ENCODE data around the gene CDC25B.

DNA sequence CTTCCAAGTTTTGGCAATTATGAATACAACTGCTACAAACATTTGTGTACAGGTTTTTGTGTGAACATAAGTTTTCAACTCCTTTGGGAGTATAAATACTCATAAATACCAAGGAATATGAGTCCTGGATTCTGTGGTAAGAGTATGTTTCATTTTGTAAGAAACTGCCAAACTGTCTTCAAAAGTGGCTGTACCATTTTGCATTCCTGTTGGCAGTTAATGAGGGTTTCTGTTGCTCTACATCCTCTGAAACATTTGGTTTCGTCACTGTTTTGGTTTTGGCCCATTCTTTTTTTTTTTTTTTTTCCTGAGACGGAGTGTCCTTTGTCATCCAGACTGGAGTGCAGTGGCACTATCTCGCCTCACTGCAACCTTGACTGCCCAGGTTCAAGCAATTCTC, 32.7 kb downstream of the CDC25B start:
- no peak for TF ChIP-seq TAF1 (IDR thresholded peaks at IDR 0.05; ENCODE audit: borderline replicate concordance, insufficient read depth, low read length)
- no peak for TF ChIP-seq POLR2AphosphoS5 (IDR thresholded peaks at IDR 0.05; ENCODE audit: low read depth, low read length)
- TF ChIP-seq, protein P1, sequence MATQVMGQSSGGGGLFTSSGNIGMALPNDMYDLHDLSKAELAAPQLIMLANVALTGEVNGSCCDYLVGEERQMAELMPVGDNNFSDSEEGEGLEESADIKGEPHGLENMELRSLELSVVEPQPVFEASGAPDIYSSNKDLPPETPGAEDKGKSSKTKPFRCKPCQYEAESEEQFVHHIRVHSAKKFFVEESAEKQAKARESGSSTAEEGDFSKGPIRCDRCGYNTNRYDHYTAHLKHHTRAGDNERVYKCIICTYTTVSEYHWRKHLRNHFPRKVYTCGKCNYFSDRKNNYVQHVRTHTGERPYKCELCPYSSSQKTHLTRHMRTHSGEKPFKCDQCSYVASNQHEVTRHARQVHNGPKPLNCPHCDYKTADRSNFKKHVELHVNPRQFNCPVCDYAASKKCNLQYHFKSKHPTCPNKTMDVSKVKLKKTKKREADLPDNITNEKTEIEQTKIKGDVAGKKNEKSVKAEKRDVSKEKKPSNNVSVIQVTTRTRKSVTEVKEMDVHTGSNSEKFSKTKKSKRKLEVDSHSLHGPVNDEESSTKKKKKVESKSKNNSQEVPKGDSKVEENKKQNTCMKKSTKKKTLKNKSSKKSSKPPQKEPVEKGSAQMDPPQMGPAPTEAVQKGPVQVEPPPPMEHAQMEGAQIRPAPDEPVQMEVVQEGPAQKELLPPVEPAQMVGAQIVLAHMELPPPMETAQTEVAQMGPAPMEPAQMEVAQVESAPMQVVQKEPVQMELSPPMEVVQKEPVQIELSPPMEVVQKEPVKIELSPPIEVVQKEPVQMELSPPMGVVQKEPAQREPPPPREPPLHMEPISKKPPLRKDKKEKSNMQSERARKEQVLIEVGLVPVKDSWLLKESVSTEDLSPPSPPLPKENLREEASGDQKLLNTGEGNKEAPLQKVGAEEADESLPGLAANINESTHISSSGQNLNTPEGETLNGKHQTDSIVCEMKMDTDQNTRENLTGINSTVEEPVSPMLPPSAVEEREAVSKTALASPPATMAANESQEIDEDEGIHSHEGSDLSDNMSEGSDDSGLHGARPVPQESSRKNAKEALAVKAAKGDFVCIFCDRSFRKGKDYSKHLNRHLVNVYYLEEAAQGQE (IDR thresholded peaks at IDR 0.05; ENCODE audit: insufficient read depth in 1 of 2, low read depth in 2 of 2, low read length in 2 of 2): no peak
